Right atrium auricular region (tissue), 2 donors: Measurements from ENCODE around the gene PQBP1. TPM values are rescaled to one million over a fixed set of nuclear protein-coding genes. Genes with fewer than 3 reads are reported as not detected.

ENCODE experiments used
- DNase-seq: peaks from one replicate; pipeline ENCODE4 v3.0.0-alpha.2; 2019; ENCODE audit warnings: low spot score
- H3K27ac ChIP-seq, 2 donors: fragments of 200-600 bp; sonication (generic); 1 replicate in 1 of 2; 2 replicates in 1 of 2; pipeline ENCODE4 v1.5.1; 2016 to 2019
- H3K27me3 ChIP-seq, 2 donors: fragments of 200-600 bp; sonication (generic); one replicate each; pipeline versions ENCODE4 v1.5.1 to v1.6.0; 2017 to 2019
- H3K36me3 ChIP-seq: fragments of 200-600 bp; sonication (generic); one replicate; pipeline ENCODE4 v1.5.1; 2016
- H3K4me1 ChIP-seq, 2 donors: fragments of 200-600 bp; sonication (generic); one replicate each; pipeline versions ENCODE4 v1.5.1 to v1.6.0; 2017 to 2019
- H3K4me3 ChIP-seq, 2 donors: fragments of 200-600 bp; sonication (generic); 1 replicate in 1 of 2; 2 replicates in 1 of 2; pipeline ENCODE4 v1.5.1; 2017 to 2019; ENCODE audit warnings: mild to moderate bottlenecking in 1 of 2, moderate library complexity in 1 of 2
- H3K9me3 ChIP-seq, 2 donors: fragments of 200-600 bp; sonication (generic); one replicate each; pipeline ENCODE4 v1.5.1; 2019
- total RNA-seq, 2 donors: library from RNA; depleted of rRNA; stranded (reverse); fragments of >200 nt; gene quantifications; one replicate each; pipeline ENCODE4 v1.1.0, GENCODE V29; 2016
- TF ChIP-seq, protein P1 (sequence below), 2 donors: fragments of 200-600 bp; sonication (generic); IDR thresholded peaks; one replicate each; pipeline ENCODE4 v1.5.1; 2019; ENCODE audit warnings: antibody characterized with exemption in 2 of 2

The PQBP1 gene
- total RNA-seq, 2 donors from 2014 or later: 44.4 to 66.7 TPM

DNA sequence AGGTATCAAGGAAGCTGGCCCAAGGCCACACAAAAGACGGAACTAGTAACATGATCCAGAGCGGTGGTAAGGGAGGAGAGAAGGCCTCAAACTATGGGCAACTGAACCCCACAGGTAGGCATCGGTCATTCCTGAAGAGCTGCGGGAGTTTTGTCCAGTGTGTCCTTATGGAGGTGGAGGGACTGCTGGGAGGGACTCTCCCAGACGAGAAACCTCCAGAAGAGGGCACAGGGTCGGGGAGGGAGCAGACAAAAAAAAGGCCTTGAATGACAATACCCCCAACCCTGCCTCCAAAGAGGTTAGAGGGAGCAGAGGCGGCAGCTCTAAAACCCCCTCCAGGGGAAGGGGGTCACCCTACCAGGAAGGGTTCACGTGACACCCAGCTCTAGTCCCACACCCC lies 6.5 kb downstream of the PQBP1 start:
- Histone ChIP-seq H3K27me3 (no peaks in the 10 kb centered on the region), H3K36me3 (peaks cover 35% of the 10 kb centered on the region), H3K4me3 (no peak overlapping the region), H3K4me1 (peaks cover 0 to under 1% of the 10 kb centered on the region in 2 donors), H3K9me3 (no peaks in the 10 kb centered on the region), H3K27ac (no peak overlapping the region)
- TF ChIP-seq, protein P1, sequence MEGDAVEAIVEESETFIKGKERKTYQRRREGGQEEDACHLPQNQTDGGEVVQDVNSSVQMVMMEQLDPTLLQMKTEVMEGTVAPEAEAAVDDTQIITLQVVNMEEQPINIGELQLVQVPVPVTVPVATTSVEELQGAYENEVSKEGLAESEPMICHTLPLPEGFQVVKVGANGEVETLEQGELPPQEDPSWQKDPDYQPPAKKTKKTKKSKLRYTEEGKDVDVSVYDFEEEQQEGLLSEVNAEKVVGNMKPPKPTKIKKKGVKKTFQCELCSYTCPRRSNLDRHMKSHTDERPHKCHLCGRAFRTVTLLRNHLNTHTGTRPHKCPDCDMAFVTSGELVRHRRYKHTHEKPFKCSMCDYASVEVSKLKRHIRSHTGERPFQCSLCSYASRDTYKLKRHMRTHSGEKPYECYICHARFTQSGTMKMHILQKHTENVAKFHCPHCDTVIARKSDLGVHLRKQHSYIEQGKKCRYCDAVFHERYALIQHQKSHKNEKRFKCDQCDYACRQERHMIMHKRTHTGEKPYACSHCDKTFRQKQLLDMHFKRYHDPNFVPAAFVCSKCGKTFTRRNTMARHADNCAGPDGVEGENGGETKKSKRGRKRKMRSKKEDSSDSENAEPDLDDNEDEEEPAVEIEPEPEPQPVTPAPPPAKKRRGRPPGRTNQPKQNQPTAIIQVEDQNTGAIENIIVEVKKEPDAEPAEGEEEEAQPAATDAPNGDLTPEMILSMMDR (IDR thresholded peaks at IDR 0.05): no peak
- DNase-seq: no peak

DNA sequence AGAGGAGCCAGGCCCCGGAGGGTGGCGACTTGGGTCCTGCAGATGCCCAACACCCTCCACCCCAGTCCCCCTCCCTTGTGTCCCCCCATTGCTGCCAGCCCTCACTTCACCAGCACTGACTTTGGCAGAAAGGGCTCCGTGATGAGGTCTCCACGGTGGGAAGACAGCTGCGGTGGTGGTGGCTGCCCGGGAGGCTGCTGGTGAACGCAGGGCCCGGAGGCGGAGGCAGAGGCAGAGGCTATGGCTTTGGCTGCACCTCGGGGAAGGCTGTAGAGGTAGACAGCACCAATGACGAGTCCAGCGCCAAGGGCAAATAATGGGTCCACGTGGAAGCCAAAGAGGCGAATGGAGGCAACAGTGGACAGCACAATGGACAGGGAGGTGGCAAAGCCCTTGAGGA lies 6.9 kb downstream of the PQBP1 start:
- no peaks in the 10 kb centered on the region for H3K27me3 ChIP-seq
- no peak for DNase-seq
- TF ChIP-seq, protein P1 (IDR thresholded peaks at IDR 0.05): no peak
- no peak overlapping the region for H3K4me3 ChIP-seq
- no peaks in the 10 kb centered on the region for H3K4me1 ChIP-seq
- H3K9me3 ChIP-seq: no peaks in the 10 kb centered on the region
- H3K36me3 ChIP-seq: peaks cover 35% of the 10 kb centered on the region
- no peak overlapping the region for H3K27ac ChIP-seq

DNA sequence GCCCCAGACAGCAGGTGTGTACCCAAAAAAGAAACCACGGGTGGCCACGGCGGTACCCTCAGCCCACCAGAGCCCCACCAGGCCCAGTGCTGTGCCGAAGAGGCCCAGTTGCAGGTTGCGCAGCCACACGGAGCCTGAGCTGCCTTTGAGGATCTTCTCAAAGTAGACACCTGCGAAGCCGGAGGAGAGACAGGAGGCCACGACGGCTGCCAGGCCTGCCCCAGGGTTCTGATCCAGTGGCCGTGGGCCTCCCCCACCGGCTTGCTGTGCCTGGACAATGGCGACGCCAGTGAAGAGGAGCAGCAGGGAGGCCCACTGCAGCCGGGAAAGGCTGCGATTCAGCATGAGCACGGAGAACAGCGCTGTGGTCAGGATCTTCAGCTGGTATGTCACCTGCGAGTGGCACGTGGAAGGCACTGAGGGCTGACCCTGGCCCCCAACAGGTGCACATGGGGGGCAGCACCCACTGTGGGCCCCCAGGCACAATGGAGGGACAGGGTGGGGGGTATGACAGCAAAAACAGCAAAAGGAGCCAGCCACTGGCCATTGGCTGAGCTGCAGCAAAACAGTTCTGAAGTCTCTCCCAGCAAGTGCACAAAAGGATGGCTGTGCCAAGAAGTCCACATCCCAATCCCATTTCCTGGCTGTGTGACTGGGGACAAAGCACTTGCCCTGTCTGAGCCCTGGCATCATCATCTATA lies 7.5 kb downstream of the PQBP1 start:
- Histone ChIP-seq H3K27ac (no peak overlapping the region), H3K4me1 (no peaks in the 10 kb centered on the region), H3K4me3 (no peak overlapping the region), H3K36me3 (peaks cover 35% of the 10 kb centered on the region), H3K27me3 (no peaks in the 10 kb centered on the region), H3K9me3 (no peaks in the 10 kb centered on the region)
- TF ChIP-seq, protein P1 (IDR thresholded peaks at IDR 0.05): no peak
- no peak for DNase-seq

DNA sequence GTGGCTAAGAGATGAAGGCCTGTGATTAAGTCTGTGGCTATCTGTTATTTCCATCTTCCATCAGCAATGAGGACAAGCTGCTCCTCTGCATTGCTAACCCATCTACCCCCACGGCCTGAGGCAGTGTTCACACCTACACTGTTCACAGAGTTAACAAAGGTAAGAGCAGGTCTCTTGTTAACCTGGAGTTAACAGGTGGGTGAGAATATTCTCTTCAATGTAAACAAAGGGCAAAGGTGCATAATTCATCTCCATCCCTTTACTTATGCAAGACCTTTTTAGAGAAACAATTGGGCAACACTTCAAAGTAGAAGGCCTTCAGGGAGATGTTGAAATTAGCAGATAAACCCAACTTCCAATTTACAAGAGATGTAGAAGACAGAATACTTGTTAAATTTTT lies 10.9 kb downstream of the PQBP1 start:
- Histone ChIP-seq H3K4me1 (no peaks in the 10 kb centered on the region), H3K36me3 (peaks cover 10% of the 10 kb centered on the region), H3K4me3 (no peak overlapping the region), H3K27ac (no peak overlapping the region), H3K27me3 (no peaks in the 10 kb centered on the region), H3K9me3 (no peaks in the 10 kb centered on the region)
- DNase-seq: no peak
- TF ChIP-seq, protein P1 (IDR thresholded peaks at IDR 0.05): no peak

DNA sequence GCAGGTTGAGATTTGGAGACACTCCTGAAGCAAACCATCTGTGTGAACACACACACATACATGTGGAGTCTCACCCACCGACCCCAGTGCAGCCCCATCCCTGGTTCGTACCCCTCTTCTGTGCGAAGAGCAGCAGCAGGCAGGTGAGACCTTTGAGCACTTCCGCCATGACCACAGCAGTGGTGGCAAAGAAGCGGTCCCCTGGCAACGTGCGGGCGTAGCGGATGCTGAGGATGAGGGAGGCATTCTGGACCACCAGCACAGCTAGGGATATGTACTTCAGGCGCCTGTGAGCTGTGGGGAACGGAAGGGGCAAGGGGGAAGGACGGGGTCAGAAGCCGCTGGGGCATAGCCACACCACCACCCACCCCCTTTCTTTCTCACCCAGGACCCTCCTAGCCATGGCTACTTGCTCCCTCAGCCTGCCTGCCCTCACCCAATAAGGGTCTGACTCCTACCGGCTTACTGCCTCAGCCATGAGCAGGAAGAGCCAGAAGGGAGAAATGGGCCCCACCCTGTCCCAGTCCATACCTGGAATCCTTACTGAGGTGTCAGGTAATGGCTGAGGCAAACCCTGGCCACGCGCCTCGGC lies 12.1 kb downstream of the PQBP1 start:
- TF ChIP-seq, protein P1 (IDR thresholded peaks at IDR 0.05): no peak
- Histone ChIP-seq H3K36me3 (peaks cover 10% of the 10 kb centered on the region), H3K27me3 (no peaks in the 10 kb centered on the region), H3K9me3 (no peaks in the 10 kb centered on the region), H3K4me1 (no peaks in the 10 kb centered on the region), H3K27ac (no peak overlapping the region), H3K4me3 (no peak overlapping the region)
- DNase-seq: no peak
